GM23248 (cell line): ENCODE measurements around the gene KRTAP10-11.

Source experiments
- EZH2 ChIP-seq: fragments of 200-600 bp; sonication (generic); IDR thresholded peaks from 2 replicates; pipeline ENCODE4 v1.6.1; 2018; ENCODE audit warnings: antibody characterized with exemption, mild to moderate bottlenecking; ENCODE audit not compliant: insufficient read depth, poor library complexity, severe bottlenecking
- EZH2phosphoT487 ChIP-seq: fragments of 200-600 bp; sonication (generic); IDR thresholded peaks from 2 replicates; pipeline ENCODE4 v1.6.1; 2018; ENCODE audit warnings: antibody characterized with exemption, moderate library complexity, mild to moderate bottlenecking, low read depth; ENCODE audit not compliant: insufficient read depth

DNA sequence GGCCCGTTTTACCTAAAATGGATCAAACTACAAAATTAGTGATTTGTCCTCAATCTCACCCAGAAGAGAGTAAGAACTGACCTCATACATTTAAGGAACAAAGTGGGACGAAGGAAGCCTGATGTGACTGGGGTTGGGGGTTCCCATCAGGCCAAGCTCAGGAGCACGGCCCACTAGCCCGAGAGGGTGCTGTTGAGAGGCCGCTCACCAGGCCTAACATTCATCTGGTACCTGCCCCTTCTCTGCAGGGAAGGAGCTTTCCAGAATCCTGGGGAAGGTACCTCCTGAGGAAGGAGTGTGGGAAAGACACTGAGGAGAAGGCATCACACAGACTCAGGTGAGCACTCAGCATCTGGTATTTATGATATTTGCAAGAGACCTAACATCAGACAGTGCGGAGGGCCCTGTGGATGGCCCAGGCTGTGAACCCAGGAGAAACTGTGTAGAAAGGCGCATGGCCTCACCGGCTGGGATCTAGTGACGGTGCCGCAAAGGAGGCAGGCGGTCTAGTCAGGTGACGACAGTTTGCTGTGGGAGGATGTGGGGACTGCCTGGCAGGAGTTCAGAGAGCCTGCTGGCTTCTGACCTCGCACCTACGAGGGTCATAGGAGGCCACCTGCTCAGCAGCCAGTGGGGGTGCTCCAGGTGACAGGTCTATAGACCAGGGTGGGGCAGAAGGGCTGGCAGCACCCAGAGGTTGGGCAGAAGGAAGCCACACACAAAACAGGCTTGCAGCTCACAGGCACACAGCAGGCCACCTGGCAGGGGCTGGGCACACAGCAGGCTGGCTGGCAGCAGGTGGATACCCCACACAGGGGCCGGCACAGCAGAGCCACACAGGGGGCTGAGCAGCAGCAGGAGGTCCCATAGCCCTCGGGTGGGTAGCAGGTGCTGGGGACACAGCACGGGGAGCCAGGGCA lies 7.7 kb downstream of the KRTAP10-11 start:
- TF ChIP-seq EZH2 (no peak), EZH2phosphoT487 (no peak)
